GM12872 (cell line): Measurements from ENCODE around the gene RTL1.

ENCODE experiments used
- TF ChIP-seq, protein P1 (sequence below): IDR thresholded peaks from 3 replicates; pipeline ENCODE4 v1.5.1; 2011; ENCODE audit warnings: low read depth, mild to moderate bottlenecking, low read length, moderate library complexity; ENCODE audit not compliant: insufficient read depth

The RTL1 gene

DNA sequence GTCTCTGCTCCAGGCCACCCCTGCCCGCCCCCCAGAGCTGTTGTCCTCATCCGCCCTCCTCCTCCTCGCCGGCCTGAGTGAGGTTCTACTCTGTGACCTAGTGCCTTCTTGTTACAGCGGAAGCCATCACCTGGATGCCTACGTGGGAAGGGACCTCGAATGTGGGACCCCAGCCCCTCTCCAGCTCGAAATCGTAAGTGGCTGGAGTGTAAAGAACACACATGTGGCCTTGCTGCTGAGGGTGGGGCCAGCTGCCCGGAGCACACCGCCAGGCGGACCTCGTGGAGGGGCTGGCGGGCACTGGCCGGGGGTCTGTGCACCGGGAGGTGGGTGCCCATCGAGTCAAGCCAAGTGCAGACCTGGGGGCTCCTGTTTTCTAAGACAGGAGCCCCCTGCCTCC, 58.2 kb downstream of the RTL1 start:
- TF ChIP-seq, protein P1, sequence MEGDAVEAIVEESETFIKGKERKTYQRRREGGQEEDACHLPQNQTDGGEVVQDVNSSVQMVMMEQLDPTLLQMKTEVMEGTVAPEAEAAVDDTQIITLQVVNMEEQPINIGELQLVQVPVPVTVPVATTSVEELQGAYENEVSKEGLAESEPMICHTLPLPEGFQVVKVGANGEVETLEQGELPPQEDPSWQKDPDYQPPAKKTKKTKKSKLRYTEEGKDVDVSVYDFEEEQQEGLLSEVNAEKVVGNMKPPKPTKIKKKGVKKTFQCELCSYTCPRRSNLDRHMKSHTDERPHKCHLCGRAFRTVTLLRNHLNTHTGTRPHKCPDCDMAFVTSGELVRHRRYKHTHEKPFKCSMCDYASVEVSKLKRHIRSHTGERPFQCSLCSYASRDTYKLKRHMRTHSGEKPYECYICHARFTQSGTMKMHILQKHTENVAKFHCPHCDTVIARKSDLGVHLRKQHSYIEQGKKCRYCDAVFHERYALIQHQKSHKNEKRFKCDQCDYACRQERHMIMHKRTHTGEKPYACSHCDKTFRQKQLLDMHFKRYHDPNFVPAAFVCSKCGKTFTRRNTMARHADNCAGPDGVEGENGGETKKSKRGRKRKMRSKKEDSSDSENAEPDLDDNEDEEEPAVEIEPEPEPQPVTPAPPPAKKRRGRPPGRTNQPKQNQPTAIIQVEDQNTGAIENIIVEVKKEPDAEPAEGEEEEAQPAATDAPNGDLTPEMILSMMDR = no peak

DNA sequence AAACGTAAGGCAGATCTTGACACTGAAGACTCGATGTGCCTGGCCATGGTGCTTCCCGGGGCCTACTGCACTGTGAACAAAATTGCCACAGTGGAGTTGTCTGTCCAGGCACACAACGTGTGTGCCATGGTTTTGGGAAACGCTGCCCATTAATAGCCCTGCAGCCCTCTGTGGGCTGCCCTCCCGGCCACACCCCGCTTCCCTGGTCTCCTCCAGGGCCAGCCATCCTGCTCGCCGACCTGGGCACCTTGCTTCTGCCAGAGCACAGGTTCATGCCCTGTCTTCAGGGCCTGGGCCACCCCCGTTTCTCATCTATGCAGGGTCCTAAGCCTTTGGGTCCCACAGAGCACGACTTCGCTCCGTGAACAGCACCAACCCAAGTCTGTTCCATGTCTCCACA, 58.7 kb downstream of the RTL1 start:
- TF ChIP-seq, protein P1 = no peak

DNA sequence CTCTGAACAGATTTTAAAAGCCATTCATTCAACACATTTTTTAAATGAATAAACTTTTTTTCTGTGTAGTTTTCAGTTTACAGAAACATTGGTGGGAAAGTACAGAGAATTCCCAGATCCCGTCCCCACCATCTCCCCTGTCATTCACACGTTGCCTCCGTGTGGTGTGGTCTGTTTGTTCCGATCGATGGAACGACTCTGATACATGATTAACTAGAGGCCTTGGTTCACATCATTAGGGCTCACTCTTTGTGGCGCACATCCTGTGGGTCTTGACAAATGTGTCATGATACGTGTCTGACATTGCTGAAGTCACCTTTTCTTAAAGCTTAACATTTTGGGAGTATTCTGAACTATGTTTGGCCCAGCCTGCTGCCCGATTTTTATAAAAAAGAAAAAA, 59.1 kb downstream of the RTL1 start:
- TF ChIP-seq, protein P1 = no peak

DNA sequence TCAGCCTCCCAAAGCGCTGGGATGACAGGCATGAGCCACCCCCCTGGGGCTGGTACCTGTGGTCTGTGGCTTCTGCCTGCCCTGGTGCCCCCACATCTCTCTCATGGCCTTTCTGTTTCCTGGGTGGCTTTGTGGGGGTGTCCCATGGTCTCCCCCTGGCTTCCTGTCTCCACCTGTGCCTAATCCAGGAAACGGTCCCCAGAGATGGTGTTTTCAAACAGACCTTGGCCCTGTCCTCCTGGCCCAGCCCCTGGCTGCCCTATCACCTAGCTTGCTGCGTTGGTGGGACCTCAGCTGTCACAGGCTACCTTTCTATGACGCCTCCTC, 59.5 kb downstream of the RTL1 start:
- TF ChIP-seq, protein P1 = no peak

DNA sequence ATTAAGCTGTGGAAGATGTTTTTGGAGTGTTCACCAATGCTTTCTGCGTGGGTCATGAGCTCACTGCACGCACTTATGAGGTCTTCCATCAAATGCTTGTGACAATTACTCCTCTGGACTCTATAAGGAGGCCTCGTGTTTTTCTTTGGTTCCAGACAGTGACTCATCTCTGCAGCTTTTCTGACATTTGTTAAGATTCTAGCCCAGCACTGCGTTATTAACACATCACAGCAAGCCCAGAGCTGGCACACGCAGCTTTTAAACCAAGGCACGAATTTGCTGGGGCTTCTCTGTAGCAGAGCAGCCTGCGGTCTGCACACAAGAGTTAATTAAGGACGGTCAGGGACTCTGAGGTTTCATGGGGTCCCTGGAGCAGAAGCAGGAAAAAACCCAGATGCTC, 60.7 kb downstream of the RTL1 start:
- TF ChIP-seq, protein P1 = no peak

DNA sequence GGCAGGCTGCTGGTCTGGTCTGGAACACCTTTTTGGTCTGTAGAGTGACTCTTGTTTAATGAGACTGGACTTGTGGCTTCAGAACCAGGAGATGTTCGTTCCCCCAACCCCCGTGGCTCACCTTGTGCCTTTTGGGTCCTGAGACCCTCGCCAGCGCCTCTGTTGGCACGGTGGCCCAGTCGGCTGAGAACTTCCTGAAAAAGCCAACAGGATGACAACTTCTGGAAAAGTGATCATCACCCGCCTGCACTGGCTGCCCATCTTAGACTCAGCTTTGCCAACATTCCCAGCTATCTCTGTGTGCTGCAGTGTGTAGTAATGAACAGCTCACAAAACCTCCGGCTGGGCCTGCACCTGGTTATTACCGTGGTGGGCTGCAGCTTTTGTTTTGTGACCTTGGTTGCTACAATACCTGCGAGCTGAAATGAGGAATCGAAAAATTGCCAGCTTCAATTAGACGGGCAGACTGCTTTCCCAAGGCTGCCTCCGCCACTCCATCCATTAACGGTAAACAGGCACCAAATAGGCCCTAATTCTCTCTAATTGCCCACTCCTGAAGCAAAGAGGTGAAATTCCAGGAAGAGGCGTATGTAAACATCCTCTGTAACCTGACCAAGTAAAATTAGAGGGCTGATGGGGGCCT, 61.6 kb downstream of the RTL1 start:
- TF ChIP-seq, protein P1 = no peak

DNA sequence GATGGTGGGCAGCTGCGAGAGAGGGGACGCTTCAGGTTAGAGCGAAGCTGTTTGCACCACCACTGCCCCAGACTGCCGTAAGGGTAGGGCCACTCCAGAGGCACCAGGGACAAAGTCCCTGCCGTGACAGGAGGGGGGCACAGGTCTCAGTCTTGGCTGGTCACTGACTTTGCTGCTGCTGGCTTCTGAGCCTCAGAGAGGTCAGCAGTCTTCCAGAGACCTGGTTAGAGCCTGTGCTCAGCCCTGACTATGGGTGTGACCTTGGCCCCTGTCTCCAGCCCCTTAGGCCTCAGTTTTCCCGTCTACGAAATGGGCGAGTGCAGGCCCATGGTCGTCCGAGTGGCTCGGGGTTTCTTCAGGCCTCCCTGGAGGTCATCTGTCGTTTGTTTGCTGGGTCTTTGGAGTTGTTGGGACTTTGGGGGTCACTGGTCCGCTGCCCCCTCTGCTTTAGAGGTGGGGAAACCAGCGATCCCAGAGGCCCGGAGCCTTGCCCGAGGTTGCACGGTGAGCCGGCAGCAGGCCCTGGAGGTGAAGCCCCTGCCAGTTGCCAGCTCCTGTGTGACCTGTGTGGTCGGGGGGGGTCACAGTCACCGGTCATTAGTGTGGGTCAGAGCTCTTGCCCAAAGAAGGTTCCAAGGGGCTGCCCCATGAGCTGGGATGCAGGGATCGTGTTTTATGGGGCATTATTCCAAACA, 62.3 kb downstream of the RTL1 start:
- TF ChIP-seq, protein P1 = no peak
